Measurements from ENCODE around the gene AUTS2.

The AUTS2 gene

GRCh38 chr7:69625798-69626197 is 27.5 kb downstream of the AUTS2 start:
- DNase-seq: no peak

GRCh38 chr7:69630292-69630691 is 32.0 kb downstream of the AUTS2 start:
- DNase-seq: no peak

GRCh38 chr7:69631131-69631530 is 32.9 kb downstream of the AUTS2 start:
- DNase-seq: no peak

- no peak for DNase-seq
These were observed 34.0 kb downstream of the AUTS2 start for GRCh38 chr7:69632280-69632679.

GRCh38 chr7:69633122-69633831 is 35.0 kb downstream of the AUTS2 start:
- DNase-seq: no peak

GRCh38 chr7:69635555-69636185 is 37.4 kb downstream of the AUTS2 start:
- no peak for DNase-seq

GRCh38 chr7:69638674-69639073 is 40.4 kb downstream of the AUTS2 start:
- no peak for DNase-seq

- DNase-seq: no peak
These were observed 41.9 kb downstream of the AUTS2 start for GRCh38 chr7:69640216-69640615.

GRCh38 chr7:69640925-69641594 is 42.8 kb downstream of the AUTS2 start:
- no peak for DNase-seq

GRCh38 chr7:69643265-69643664 is 45.0 kb downstream of the AUTS2 start:
- DNase-seq: no peak

- no peak for DNase-seq
These were observed 45.6 kb downstream of the AUTS2 start for GRCh38 chr7:69643708-69644445.

- no peak for DNase-seq
These were observed 47.4 kb downstream of the AUTS2 start for GRCh38 chr7:69645683-69646082.

- no peak for DNase-seq
These were observed 52.9 kb downstream of the AUTS2 start for GRCh38 chr7:69651101-69651590.

GRCh38 chr7:69652947-69653701 is 54.8 kb downstream of the AUTS2 start:
- DNase-seq: no peak

GRCh38 chr7:69653806-69654205 is 55.5 kb downstream of the AUTS2 start:
- no peak for DNase-seq

GRCh38 chr7:69654381-69654780 is 56.1 kb downstream of the AUTS2 start:
- no peak for DNase-seq

- DNase-seq: no peak
These were observed 56.8 kb downstream of the AUTS2 start for GRCh38 chr7:69654849-69655707.

GRCh38 chr7:69656077-69656476 is 57.8 kb downstream of the AUTS2 start:
- DNase-seq: no peak

- DNase-seq: no peak
These were observed 58.6 kb downstream of the AUTS2 start for GRCh38 chr7:69656890-69657289.

- no peak for DNase-seq
These were observed 59.1 kb downstream of the AUTS2 start for GRCh38 chr7:69657331-69657730.

- no peak for DNase-seq
These were observed 59.7 kb downstream of the AUTS2 start for GRCh38 chr7:69657985-69658384.

- DNase-seq: no peak
These were observed 61.7 kb downstream of the AUTS2 start for GRCh38 chr7:69659983-69660382.

Data from CD4-positive, alpha-beta T cell treated with Interleukin-15 for 1 hour (primary cell).